GM21390 (cell line): Measurements from ENCODE around the gene ARTN.

ENCODE experiments used
- ATAC-seq: cut with Tn5 transposase; IDR thresholded peaks from one replicate; pipeline ENCODE4 v1.9.1; 2021; ENCODE audit not compliant: unreplicated experiment

Gene ARTN

GRCh38 chr1:43970502-43970901 is 36.9 kb downstream of the ARTN start:
- no peak for ATAC-seq

GRCh38 chr1:43970911-43971310 is 37.3 kb downstream of the ARTN start:
- ATAC-seq, result no peak

- no peak for ATAC-seq
Measured at GRCh38 chr1:43971336-43971980, 37.9 kb downstream of the ARTN start.

- no peak for ATAC-seq
Measured at GRCh38 chr1:43973981-43974442, 40.4 kb downstream of the ARTN start.

DNA sequence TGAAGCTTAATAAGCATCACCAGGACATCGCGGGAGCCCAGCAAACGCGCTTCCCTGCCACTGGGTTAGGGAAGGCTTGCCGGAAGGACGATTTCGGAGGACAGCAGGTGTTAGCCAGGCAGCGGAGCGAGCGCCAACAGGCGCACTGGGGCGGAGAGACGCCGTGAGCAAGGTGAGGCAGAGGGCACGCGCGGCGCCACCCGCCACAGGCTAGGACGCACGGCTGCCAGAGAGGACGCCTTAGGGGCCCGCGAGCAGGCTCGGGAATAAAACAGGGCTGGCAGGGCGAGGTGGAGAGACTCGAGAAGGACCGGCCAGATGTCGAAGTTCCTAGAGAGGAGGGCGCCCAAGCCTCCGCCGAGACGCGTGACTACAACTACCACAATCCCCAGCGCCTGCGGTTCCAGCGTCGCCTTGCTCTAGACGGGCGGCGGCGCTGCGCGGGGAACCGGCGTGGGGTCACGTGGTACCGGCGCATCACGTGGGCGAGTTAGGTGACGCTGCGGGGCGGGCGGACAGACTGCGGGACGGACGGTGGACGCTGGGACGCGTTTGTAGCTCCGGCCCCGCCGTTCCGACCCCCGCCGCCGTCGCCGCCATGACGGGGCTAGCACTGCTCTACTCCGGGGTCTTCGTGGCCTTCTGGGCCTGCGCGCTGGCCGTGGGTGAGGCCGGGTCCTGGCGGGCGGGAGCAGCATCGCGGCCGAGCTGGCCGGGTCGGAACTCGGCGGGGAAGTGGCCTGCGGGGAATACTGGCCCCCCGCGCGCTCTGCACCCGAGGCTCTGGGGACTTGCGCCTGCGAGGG is 41.0 kb downstream of the ARTN start, which contains the start of gene ATP6V0B:
ATP6V0B (plus strand) TSS at position 518 of the 806 bp plus-strand sequence; CDS start at position 599, 81 bp downstream.
- peak; percentile 64 for ATAC-seq

GRCh38 chr1:43975249-43975961 is 41.8 kb downstream of the ARTN start:
- ATAC-seq, result peak; percentile 3

GRCh38 chr1:43976045-43976444 is 42.4 kb downstream of the ARTN start:
- no peak for ATAC-seq

DNA sequence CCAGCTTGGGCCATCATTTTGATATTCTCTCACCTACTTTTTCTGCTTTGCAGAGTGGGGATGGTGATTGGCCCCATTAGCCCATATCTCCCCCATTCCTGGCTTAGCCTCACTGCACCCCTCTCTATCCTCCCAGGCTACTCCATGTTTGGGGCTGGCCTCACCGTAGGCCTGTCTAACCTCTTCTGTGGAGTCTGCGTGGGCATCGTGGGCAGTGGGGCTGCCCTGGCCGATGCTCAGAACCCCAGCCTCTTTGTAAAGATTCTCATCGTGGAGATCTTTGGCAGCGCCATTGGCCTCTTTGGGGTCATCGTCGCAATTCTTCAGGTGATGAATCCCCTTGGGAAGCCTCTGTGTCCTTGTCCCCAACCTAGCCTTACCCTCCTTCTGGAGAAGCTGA is 43.3 kb downstream of the ARTN start:
- no peak for ATAC-seq

DNA sequence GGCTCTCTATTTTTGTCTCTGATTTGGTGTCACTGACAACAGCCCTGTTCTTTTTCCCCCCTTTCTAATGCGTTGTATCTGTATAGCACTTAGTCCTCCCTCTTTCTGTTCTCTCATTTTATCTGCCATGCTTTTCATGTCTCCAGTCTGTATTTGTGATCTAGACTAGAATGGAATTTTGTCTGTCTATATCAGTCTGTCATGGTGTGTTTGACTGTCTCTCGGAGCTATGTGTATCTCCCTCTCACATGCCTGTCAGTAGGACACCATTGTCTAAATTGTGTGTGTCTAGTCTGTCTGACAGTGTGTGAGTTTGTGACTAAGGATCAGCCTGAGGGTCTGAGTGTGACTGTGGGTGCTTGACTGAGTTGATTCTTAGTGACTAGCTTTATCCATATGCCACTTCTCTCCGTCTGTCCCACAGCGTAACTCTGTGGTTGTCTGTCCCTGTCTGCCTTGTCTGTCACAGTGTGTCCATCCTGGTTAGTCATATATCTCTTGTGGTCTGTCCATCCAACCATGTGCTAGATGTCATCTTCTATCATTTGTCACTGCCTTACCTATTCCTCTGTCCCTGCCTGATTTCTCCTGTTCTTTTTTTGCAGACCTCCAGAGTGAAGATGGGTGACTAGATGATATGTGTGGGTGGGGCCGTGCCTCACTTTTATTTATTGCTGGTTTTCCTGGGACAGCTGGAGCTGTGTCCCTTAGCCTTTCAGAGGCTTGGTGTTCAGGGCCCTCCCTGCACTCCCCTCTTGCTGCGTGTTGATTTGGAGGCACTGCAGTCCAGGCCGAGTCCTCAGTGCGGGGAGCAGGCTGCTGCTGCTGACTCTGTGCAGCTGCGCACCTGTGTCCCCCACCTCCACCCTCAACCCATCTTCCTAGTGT is 44.0 kb downstream of the ARTN start:
- ATAC-seq, result no peak

DNA sequence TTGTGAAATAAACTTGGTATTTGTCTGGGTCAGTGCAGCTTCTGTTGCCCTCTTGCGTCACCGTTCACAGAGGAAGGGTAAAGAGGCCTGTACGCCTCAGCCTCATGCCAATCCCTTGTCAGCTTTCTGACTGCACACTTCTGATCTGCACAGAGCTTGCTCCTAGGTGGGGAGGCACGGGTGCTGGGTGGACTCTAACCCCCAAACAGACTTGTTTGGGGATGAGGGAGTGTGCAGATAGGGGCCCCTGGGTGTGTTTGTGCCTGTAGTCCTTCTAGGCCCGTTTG is 44.6 kb downstream of the ARTN start:
- ATAC-seq, result no peak

DNA sequence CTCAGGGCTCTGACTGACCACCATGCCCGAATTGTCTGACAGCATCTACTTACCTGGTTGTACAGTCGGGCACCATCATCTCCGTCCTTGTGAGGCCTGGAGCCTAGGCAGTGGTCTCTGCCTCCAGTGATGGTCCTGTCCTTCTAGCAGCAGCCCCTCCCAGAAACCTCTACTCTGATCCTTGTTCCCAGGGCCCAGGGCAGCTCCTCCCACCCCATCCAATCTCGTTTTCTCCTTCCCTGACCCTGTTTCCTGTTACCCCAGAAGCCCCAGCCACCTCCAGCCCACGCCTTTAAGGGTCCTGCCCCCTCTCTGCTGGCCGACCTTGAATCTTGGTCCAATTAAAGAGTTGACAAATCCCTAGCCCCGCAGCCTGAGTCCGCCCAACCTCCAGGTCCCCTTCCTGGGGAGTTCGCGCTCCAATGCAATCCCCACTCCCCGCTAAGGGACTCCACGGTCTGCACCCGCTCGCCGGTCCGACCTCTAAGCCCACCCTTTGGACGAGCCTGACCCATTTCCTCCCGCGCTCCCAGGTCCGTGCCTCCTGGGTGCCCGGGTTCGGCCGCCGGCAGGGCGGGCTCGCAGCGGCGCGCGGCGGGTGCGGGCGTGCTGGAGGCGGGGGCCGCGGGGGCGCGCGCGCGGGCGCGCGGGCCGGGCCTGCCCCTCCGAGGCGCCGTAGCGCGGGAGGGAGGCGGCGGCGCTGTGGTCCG is 45.1 kb downstream of the ARTN start, which contains the start of gene B4GALT2:
B4GALT2 (plus strand) TSS at position 660 of the 710 bp plus-strand sequence. CDS start 1,951 bp downstream, outside the sequence.
- ATAC-seq, result no peak

DNA sequence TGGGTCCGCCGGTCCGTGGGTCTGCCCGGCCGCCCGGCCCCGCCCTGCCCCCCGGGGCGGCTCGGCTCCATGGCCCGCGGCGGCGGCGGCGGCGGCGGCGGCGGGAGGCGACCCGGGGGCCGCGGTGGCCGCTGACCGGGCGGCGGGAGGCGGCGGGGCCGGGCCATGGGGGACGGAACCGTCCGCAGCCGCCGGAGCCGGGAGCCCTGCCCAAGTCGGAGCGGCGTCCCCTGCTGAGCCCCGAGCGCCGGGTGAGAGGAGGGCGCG is 45.6 kb downstream of the ARTN start:
- ATAC-seq, result no peak

- no peak for ATAC-seq
Measured at GRCh38 chr1:43979528-43980254, 46.1 kb downstream of the ARTN start.

DNA sequence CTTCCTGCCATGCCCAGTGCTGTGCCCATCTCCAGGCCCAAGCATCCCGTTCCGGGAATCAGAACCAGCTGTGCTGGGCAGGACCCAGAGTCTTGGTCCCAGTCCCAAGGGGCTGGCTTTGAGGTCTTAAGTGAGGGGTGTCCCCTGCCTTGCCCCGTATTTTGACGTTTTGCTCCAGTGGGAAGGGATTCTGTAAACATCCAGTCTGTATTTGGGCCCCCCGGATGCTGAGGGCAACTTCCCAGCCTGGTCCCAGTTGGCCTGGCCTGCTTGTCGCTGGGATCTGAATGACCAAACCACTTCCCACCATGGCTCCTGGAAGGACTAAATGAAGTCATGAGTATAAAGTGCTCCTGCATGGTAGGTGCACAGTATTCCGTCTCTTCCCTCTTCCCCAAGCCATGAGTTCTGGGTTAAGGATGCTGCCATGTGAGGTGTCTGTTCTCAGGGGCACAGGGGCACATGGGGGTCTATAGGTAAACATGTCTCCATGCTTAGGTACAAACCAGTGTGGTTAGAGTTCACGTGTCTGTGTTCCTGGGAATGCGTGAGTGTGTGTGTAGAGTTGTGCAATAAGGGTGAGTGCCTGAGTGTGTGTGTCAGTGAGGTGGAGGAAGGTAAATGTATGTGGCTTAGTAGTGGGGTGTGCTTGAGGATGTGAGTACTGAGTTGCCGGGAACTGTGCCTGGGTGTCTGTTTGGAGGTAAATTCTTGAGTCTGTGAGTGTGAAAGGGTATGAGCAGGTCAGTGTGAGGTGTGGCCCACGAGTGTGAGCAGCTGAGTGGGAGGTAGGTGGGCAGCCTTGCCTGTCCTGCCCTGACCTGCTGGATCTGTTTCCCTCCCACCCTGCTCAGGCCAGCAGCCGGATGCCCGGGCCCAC is 46.9 kb downstream of the ARTN start:
- ATAC-seq, result no peak

GRCh38 chr1:43981135-43981491 is 47.5 kb downstream of the ARTN start:
- ATAC-seq, result no peak

- no peak for ATAC-seq
Measured at GRCh38 chr1:43981636-43982035, 48.0 kb downstream of the ARTN start.

DNA sequence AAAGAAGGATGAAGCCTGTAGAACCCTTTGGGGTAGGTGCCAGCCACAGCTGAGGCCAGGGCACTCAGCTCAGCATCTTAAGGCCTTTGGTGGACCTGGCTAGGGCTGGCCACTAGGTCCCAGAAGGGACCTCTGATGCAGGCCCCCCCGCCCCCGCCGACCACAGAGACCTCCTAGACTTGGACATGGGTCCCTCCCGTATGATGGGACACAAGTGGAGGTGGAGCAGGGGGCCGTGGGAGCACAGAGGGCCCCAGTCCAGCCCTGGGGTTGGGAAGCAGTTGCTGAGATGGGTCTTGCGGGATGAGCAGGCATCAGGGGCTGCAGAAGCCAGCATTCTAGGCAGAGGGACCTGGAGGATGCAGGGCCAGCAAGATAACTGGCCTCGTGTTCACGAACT is 48.6 kb downstream of the ARTN start:
- ATAC-seq, result no peak

GRCh38 chr1:43982808-43983207 is 49.2 kb downstream of the ARTN start:
- no peak for ATAC-seq
